GM12875 (cell line): ENCODE measurements around the gene FAM136A.
A peak's percentile ranks its signal among the peaks of the same experiment; 100 is the strongest.

Source experiments
- H3K4me3 ChIP-seq: one replicate; pipeline ENCODE4 v1.5.1; 2011; ENCODE audit warnings: low read depth, low read length, control low read depth
- TF ChIP-seq, protein P1 (sequence below): IDR thresholded peaks from 2 replicates; pipeline ENCODE4 v1.5.1; 2011; ENCODE audit warnings: low read depth, mild to moderate bottlenecking, control low read depth, inconsistent platforms, low read length, moderate library complexity, borderline replicate concordance; ENCODE audit not compliant: insufficient read depth

The FAM136A gene

DNA sequence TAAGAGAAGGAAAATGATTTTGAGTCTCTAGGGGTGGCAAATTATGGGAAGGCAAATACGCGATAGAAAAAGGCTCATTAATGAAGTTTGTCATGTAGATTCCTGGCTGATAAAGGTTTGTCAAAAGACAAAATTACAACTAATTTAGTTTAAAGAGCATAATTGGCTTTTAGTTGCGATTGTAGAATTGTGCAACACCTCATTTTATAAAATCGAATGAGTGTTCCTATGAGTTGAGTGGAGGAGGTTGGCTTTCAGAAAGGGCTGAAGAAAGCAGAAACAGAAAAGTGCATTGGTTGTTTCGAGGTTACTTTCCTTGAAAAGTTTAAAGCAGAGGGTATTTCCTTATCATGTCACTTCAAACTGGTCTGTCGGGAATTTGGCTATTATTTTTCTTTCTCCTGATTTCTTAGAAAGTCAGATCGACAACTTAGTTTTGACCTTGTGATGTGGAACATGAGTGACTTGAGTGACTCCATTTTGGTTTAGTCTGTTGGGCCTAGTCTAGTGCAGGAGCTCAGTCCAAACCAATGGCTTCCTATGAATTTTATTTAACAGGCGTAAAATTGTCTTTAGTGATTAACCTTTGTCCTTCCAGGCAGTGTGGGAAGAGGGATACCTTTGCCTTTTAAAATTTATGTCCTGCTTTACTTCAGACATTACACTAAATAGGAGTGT lies 46.1 kb downstream of the FAM136A start:
- H3K4me3 ChIP-seq, result no peak overlapping the region
- TF ChIP-seq, protein P1, sequence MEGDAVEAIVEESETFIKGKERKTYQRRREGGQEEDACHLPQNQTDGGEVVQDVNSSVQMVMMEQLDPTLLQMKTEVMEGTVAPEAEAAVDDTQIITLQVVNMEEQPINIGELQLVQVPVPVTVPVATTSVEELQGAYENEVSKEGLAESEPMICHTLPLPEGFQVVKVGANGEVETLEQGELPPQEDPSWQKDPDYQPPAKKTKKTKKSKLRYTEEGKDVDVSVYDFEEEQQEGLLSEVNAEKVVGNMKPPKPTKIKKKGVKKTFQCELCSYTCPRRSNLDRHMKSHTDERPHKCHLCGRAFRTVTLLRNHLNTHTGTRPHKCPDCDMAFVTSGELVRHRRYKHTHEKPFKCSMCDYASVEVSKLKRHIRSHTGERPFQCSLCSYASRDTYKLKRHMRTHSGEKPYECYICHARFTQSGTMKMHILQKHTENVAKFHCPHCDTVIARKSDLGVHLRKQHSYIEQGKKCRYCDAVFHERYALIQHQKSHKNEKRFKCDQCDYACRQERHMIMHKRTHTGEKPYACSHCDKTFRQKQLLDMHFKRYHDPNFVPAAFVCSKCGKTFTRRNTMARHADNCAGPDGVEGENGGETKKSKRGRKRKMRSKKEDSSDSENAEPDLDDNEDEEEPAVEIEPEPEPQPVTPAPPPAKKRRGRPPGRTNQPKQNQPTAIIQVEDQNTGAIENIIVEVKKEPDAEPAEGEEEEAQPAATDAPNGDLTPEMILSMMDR, result no peak

DNA sequence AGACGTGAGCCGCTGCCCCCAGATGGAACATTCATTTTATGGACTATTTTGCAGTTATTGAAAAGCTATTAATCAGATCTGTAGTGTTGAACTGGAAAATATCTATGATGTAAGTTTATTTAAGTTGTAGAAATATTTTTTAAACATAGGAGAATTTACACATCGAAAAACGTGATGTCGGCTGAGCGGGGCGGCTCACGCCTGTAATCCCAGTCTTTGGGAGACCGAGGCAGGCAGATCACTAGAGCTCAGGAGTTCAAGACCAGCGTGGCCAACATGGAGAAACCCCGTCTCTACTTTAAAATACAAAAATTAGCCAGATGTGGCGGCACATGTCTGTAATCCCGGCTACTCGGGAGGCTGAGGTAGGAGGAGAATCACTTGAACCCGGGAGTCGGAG lies 51.4 kb downstream of the FAM136A start:
- TF ChIP-seq, protein P1, result no peak

DNA sequence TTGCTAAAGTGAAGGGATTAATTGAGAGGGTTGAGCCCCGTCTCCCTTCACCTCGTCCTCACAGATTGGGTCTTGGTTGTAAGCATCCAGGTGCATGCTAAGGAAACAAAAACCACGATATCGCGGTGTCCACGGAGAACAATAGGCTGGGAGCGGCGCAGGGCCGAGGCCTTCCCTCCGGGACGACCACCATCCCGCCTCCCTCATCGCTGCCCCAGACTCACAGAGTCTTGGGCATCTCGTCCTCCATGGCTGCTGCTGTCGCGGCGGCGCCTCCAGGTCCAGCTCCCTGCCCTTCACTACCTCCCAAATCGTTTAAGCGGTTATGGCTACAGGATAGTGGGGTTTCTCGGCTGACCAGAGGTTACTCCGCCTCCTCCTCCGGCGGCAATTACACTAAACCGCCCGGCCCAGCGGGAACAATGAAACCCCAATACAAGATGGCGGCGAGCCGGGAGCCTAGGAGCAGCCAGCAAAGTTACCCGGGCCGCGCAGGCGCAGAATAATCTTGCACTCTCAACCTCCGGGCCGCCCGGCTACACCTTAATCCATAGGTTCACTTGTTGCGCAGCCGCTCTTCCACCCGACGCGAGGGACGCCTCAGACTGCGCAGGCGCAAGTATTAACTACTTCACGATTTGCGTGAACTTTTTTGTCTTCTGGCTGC lies 53.6 kb downstream of the FAM136A start, which contains the start of gene TIA1:
TSS of gene TIA1 (minus strand) at position 448 of the 667 bp plus-strand sequence. CDS start at position 250, 198 bp downstream.
- TF ChIP-seq, protein P1, result no peak
- peak within 1 kb of the TSS; percentile 73 for H3K4me3 ChIP-seq

More for the DNA sequence above, 51.4 kb downstream of the FAM136A start:
- no peak overlapping the region for H3K4me3 ChIP-seq

DNA sequence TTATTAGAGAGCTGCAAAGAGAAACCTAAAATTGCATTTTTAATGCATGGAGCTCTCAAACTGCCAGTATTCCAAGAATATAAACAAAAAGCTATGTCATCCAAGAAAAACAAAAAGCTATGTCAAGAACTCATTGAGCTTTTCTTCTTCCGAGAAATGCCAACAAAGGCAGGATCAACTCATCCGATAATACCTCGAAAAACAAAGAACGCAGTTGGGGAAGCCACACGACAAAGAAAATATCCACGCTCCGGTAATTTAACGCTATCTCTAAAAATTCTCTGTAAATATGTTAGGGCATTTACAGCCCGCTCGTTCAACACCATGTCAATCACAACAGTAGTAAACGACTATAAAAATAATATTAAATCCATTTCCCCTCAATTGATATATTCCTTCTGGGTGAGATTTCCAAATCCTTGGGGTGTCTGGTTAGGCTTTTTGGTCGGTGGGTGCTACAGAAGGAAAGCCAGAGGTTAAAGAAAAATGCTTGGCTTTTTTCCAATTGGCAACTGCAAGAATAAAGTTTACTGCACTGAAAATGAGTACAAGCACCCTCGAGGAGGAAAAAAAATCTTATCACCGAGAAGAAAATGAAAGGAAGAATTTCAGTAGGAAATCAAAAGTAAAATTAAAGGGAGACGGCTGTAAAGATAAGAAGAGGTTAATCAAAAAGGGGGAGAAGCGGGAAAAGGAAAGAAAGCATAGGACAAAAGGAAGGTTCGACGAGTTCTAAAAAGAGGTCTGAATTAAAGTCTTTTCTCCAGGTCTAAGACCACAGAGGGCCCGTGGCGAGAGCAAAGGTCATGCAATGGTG lies 54.3 kb downstream of the FAM136A start:
- peak overlapping the region; percentile 73 for H3K4me3 ChIP-seq
- TF ChIP-seq, protein P1, result no peak
